WERI-Rb-1 (cell line): Measurements from ENCODE around the gene CPSF4L.

ENCODE experiments used
- DNase-seq: peaks from one replicate; pipeline ENCODE4 v3.0.0-alpha.2; 2020
- H3K27ac ChIP-seq: fragments of 250-450 bp; sonication (Bioruptor Pico); 2 replicates; pipeline ENCODE4 v1.5.1; 2020; ENCODE audit warnings: mild to moderate bottlenecking, moderate library complexity
- H3K27me3 ChIP-seq: fragments of 250-450 bp; sonication (Bioruptor Pico); 2 replicates; pipeline ENCODE4 v1.5.1; 2021; ENCODE audit warnings: mild to moderate bottlenecking, low read depth, moderate library complexity; ENCODE audit not compliant: insufficient read depth, severe bottlenecking
- H3K36me3 ChIP-seq: fragments of 250-450 bp; sonication (Bioruptor Pico); 2 replicates; pipeline ENCODE4 v1.5.1; 2020; ENCODE audit warnings: mild to moderate bottlenecking, moderate library complexity
- H3K4me3 ChIP-seq: 2 replicates; pipeline ENCODE4 v1.5.1; 2011; ENCODE audit warnings: low read depth, mild to moderate bottlenecking, control low read depth, low read length
- H3K9me3 ChIP-seq: fragments of 250-450 bp; sonication (Bioruptor Pico); 2 replicates; pipeline ENCODE4 v1.5.1; 2021; ENCODE audit warnings: mild to moderate bottlenecking, moderate library complexity; ENCODE audit not compliant: severe bottlenecking
- TF ChIP-seq, protein P1 (sequence below): IDR thresholded peaks from 2 replicates; pipeline ENCODE4 v1.5.1; 2011; ENCODE audit warnings: low read depth, mild to moderate bottlenecking, control low read depth, inconsistent platforms, low read length

CPSF4L gene

DNA sequence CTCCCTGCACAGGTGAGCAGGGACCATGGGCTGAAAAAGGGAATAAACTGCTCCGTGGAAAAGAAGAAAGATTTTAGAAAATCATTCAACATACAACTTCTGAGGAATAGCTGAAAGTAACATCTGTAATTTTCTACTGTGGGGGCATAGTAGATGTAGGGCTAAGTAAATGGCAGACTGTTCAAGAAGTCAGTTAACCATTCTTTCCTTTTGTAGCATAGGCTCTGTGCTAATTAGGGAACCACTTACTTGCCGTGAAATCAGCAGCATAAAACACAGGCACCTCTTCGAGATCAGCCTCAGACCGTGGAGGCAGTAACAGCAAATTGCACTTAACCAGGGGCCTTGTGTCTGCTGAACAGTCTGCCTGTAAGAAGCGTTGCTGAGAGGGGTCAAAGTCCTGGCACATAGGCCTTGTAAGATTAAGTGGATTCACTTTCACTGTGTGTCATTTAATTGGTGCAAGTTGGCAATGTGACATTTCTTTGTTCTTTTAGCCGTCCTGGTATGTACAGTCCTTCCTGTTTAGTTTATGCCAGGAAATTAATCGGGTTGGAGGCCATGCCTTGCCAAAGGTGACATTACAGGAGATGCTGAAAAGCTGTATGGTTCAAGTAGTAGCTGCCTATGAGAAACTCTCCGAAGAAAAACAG is 58.4 kb downstream of the CPSF4L start:
- peaks cover 92% of the 10 kb centered on the region for H3K36me3 ChIP-seq

DNA sequence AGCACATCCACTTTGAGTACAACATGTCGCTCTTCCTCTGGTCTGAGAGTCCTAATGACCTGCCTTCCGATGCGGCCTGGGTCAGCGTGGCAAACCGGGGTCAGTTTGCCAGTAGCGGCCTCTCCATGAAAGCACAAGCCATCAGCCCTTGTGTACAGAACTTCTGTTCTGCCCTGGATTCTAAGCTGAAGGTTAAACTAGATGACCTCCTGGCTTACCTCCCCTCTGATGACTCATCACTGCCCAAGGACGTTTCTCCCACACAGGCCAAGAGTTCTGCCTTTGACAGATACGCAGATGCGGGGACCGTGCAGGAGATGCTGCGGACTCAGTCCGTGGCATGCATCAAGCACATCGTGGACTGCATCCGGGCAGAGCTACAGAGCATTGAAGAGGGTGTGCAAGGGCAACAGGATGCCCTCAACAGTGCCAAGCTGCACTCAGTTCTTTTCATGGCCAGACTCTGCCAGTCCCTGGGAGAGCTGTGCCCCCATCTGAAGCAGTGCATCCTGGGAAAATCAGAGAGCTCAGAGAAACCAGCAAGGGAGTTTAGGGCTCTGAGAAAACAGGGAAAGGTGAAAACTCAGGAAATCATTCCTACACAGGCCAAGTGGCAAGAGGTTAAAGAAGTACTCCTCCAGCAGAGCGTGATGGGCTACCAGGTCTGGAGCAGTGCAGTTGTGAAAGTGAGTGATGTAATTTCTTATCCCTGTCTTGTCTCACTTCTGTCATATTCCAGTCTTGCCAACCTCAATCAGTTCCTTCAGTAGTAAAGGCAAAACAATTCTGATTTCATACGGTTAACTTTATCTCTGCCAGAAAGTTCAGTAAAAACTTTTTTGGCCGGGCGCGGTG is 60.2 kb downstream of the CPSF4L start:
- no peak for DNase-seq
- no peaks in the 10 kb centered on the region for H3K27me3 ChIP-seq
- peaks cover 93% of the 10 kb centered on the region for H3K36me3 ChIP-seq
- H3K27ac ChIP-seq = no peak overlapping the region
- no peaks in the 10 kb centered on the region for H3K9me3 ChIP-seq
- TF ChIP-seq, protein P1, sequence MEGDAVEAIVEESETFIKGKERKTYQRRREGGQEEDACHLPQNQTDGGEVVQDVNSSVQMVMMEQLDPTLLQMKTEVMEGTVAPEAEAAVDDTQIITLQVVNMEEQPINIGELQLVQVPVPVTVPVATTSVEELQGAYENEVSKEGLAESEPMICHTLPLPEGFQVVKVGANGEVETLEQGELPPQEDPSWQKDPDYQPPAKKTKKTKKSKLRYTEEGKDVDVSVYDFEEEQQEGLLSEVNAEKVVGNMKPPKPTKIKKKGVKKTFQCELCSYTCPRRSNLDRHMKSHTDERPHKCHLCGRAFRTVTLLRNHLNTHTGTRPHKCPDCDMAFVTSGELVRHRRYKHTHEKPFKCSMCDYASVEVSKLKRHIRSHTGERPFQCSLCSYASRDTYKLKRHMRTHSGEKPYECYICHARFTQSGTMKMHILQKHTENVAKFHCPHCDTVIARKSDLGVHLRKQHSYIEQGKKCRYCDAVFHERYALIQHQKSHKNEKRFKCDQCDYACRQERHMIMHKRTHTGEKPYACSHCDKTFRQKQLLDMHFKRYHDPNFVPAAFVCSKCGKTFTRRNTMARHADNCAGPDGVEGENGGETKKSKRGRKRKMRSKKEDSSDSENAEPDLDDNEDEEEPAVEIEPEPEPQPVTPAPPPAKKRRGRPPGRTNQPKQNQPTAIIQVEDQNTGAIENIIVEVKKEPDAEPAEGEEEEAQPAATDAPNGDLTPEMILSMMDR = no peak
- H3K4me3 ChIP-seq = no peak overlapping the region

More for the DNA sequence above, 58.4 kb downstream of the CPSF4L start:
- no peak for DNase-seq
- no peak overlapping the region for H3K27ac ChIP-seq
- no peaks in the 10 kb centered on the region for H3K27me3 ChIP-seq
- no peak overlapping the region for H3K4me3 ChIP-seq
- TF ChIP-seq, protein P1 = no peak
- H3K9me3 ChIP-seq = no peaks in the 10 kb centered on the region

DNA sequence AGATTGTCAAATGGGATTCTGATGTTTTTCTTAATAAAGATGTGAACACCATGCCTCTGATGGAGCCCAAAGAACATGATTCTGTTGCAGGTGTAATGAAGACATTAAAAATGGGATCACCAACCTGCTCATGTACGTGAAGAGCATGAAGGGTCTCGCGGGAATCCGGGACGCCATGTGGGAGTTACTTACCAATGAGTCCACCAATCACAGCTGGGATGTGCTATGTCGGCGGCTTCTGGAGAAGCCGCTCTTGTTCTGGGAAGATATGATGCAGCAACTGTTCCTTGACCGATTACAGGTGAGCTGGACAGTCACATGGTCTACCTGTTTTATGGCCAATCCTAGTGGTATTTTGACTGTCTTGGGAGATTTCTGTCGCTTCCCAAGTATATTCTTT is 61.2 kb downstream of the CPSF4L start:
- H3K36me3 ChIP-seq = peaks cover 94% of the 10 kb centered on the region
- H3K27me3 ChIP-seq = no peaks in the 10 kb centered on the region
- TF ChIP-seq, protein P1 = no peak
- H3K27ac ChIP-seq = no peak overlapping the region
- H3K9me3 ChIP-seq = no peaks in the 10 kb centered on the region
- DNase-seq = no peak
- no peak overlapping the region for H3K4me3 ChIP-seq

DNA sequence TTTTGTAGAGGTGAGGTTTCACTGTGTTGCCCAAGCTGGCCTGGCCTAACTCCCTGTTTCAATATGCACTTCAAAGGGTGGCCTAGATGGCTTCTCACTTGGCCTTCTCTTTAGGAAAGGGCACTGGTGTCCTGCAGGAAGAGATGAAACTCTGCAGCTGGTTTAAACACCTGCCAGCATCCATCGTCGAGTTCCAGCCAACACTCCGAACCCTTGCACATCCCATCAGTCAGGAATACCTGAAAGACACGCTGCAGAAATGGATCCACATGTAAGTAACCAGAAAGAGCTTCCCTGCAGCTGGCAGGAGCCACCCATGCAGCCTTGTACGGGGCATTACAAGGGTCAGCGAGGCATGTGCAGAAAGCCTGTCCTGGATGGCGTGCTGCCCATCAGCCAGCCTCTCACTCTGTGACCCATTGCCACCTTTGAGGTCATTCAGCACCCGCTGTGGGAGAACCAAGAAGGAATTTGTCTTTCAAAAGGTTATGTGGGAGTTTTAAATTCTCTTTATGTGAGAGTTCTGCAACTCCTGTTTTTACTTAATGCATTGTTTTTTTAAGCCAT is 61.8 kb downstream of the CPSF4L start:
- Histone ChIP-seq H3K27me3 (no peaks in the 10 kb centered on the region), H3K36me3 (peaks cover 93% of the 10 kb centered on the region), H3K4me3 (no peak overlapping the region), H3K27ac (no peak overlapping the region), H3K9me3 (no peaks in the 10 kb centered on the region)
- DNase-seq = no peak
- TF ChIP-seq, protein P1 = no peak

DNA sequence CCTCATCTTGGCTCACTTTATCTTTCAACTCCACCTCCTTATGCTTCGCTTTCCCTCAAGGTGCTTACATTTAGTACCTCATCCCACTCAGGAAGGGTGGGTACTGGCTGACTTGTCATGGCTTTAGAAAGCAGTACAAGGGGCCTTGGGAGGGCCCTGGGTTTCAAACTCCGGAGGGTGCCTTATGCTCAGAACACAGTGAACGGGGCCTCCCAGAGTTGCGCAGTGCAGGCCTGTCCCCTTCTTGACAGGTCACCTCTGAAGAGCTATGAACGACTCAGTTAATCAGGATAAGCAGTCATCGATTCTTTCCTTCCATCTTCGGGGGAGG is 62.8 kb downstream of the CPSF4L start:
- no peak for DNase-seq
- no peaks in the 10 kb centered on the region for H3K27me3 ChIP-seq
- H3K27ac ChIP-seq = no peak overlapping the region
- H3K9me3 ChIP-seq = no peaks in the 10 kb centered on the region
- TF ChIP-seq, protein P1 = no peak
- H3K36me3 ChIP-seq = peaks cover 90% of the 10 kb centered on the region
- no peak overlapping the region for H3K4me3 ChIP-seq
